BLaER1 (cell line): ENCODE measurements around the gene MAP3K3.

ENCODE experiments used
- H3K27ac ChIP-seq: shearing (Covaris generic); formaldehyde crosslinking; 2 replicates; pipeline ENCODE4 v1.8.1; 2022
- H3K27me3 ChIP-seq: shearing (Covaris generic); formaldehyde crosslinking; 2 replicates; pipeline ENCODE4 v1.8.1; 2022
- H3K36me3 ChIP-seq: shearing (Covaris generic); formaldehyde crosslinking; 2 replicates; pipeline ENCODE4 v1.8.1; 2022
- H3K4me1 ChIP-seq: shearing (Covaris generic); formaldehyde crosslinking; 2 replicates; pipeline ENCODE4 v1.8.1; 2022
- H3K4me2 ChIP-seq: shearing (Covaris generic); formaldehyde crosslinking; 2 replicates; pipeline ENCODE4 v1.8.1; 2022
- H3K4me3 ChIP-seq: shearing (Covaris generic); formaldehyde crosslinking; 2 replicates; pipeline ENCODE4 v1.8.1; 2022
- H3K9ac ChIP-seq: shearing (Covaris generic); formaldehyde crosslinking; 2 replicates; pipeline ENCODE4 v1.8.1; 2022
- H3K9me3 ChIP-seq: shearing (Covaris generic); formaldehyde crosslinking; 2 replicates; pipeline ENCODE4 v1.8.1; 2022
- H4K20me1 ChIP-seq: shearing (Covaris generic); formaldehyde crosslinking; 2 replicates; pipeline ENCODE4 v1.8.1; 2022
- Cebpa-rat ChIP-seq: shearing (Covaris generic); IDR thresholded peaks from 2 replicates; pipeline ENCODE4 v1.8.1; 2022

Gene MAP3K3

GRCh38 chr17:63622574-63623390 is 565 bp downstream of the MAP3K3 start:
- H3K9ac ChIP-seq = peak overlapping the region; percentile 88

GRCh38 chr17:63623786-63624530 is 1.7 kb downstream of the MAP3K3 start:
- peak overlapping the region; percentile 89 for H3K4me2 ChIP-seq
- H3K27me3 ChIP-seq = no peaks in the 10 kb centered on the region
- H3K4me1 ChIP-seq = peaks cover 45% of the 10 kb centered on the region
- H3K9me3 ChIP-seq = no peaks in the 10 kb centered on the region
- peaks cover 65% of the 10 kb centered on the region for H4K20me1 ChIP-seq
- TF ChIP-seq Cebpa-rat = no peak
- no peak overlapping the region for H3K27ac ChIP-seq
- peak overlapping the region; percentile 88 for H3K9ac ChIP-seq
- peak overlapping the region; percentile 97 for H3K4me3 ChIP-seq
- peaks cover 4% of the 10 kb centered on the region; the same call in 1 of the 2 replicates for H3K36me3 ChIP-seq

More at GRCh38 chr17:63622574-63623390, 565 bp downstream of the MAP3K3 start:
- Histone ChIP-seq H3K4me3 (peak overlapping the region; percentile 97), H3K36me3 (no peaks in the 10 kb centered on the region), H4K20me1 (peaks cover 53% of the 10 kb centered on the region), H3K27ac (peak overlapping the region; percentile 83), H3K4me1 (peaks cover 45% of the 10 kb centered on the region), H3K4me2 (peak overlapping the region; percentile 89), H3K27me3 (no peaks in the 10 kb centered on the region), H3K9me3 (no peaks in the 10 kb centered on the region)
- TF ChIP-seq Cebpa-rat = no peak

GRCh38 chr17:63624531-63624880 is 2.3 kb downstream of the MAP3K3 start:
- peak overlapping the region; percentile 89 for H3K4me2 ChIP-seq
- H3K36me3 ChIP-seq = peaks cover 4% of the 10 kb centered on the region; the same call in 1 of the 2 replicates
- peaks cover 45% of the 10 kb centered on the region for H3K4me1 ChIP-seq
- 0 out of 2 replicates have a peak overlapping the region, but pooled peaks have one; percentile 88 for H3K9ac ChIP-seq
- H3K9me3 ChIP-seq = no peaks in the 10 kb centered on the region
- H3K27me3 ChIP-seq = no peaks in the 10 kb centered on the region
- no peak for TF ChIP-seq Cebpa-rat
- H3K4me3 ChIP-seq = no peak overlapping the region
- no peak overlapping the region for H3K27ac ChIP-seq
- peaks cover 70% of the 10 kb centered on the region for H4K20me1 ChIP-seq

GRCh38 chr17:63626551-63627180 is 4.4 kb downstream of the MAP3K3 start:
- Histone ChIP-seq H3K4me3 (no peak overlapping the region), H3K27me3 (no peaks in the 10 kb centered on the region), H3K36me3 (peaks cover 5% of the 10 kb centered on the region; the same call in 1 of the 2 replicates), H3K9me3 (no peaks in the 10 kb centered on the region), H3K4me1 (peaks cover 39% of the 10 kb centered on the region), H3K4me2 (peak overlapping the region; percentile 4; the same call in 1 of the 2 replicates), H4K20me1 (peaks cover 92% of the 10 kb centered on the region), H3K27ac (no peak overlapping the region), H3K9ac (no peak overlapping the region)
- TF ChIP-seq Cebpa-rat = no peak

GRCh38 chr17:63629627-63630026 is 7.4 kb downstream of the MAP3K3 start:
- no peak overlapping the region for H3K27ac ChIP-seq
- H4K20me1 ChIP-seq = peaks cover 100% of the 10 kb centered on the region
- no peak overlapping the region for H3K4me3 ChIP-seq
- H3K27me3 ChIP-seq = no peaks in the 10 kb centered on the region
- peak overlapping the region; percentile 4; the same call in 1 of the 2 replicates for H3K9ac ChIP-seq
- no peaks in the 10 kb centered on the region for H3K9me3 ChIP-seq
- H3K4me1 ChIP-seq = peaks cover 44% of the 10 kb centered on the region
- no peak for TF ChIP-seq Cebpa-rat
- H3K36me3 ChIP-seq = peaks cover 34% of the 10 kb centered on the region
- H3K4me2 ChIP-seq = no peak overlapping the region

GRCh38 chr17:63631062-63631461 is 8.8 kb downstream of the MAP3K3 start:
- TF ChIP-seq Cebpa-rat = no peak
- peaks cover 49% of the 10 kb centered on the region for H3K36me3 ChIP-seq
- H3K27ac ChIP-seq = no peak overlapping the region
- H3K9me3 ChIP-seq = no peaks in the 10 kb centered on the region
- no peak overlapping the region for H3K4me3 ChIP-seq
- peaks cover 31% of the 10 kb centered on the region for H3K4me1 ChIP-seq
- H3K4me2 ChIP-seq = no peak overlapping the region
- peaks cover 94% of the 10 kb centered on the region for H4K20me1 ChIP-seq
- no peak overlapping the region for H3K9ac ChIP-seq
- H3K27me3 ChIP-seq = no peaks in the 10 kb centered on the region

- Histone ChIP-seq H4K20me1 (peaks cover 88% of the 10 kb centered on the region), H3K27ac (no peak overlapping the region)
Observed at GRCh38 chr17:63631626-63632025, 9.4 kb downstream of the MAP3K3 start.

GRCh38 chr17:63633742-63634141 is 11.5 kb downstream of the MAP3K3 start:
- TF ChIP-seq Cebpa-rat = no peak
- Histone ChIP-seq H3K9ac (0 out of 2 replicates have a peak overlapping the region, but pooled peaks have one; percentile 8), H3K27ac (peak overlapping the region; percentile 19; the same call in 1 of the 2 replicates), H3K4me3 (no peak overlapping the region), H3K27me3 (no peaks in the 10 kb centered on the region), H3K9me3 (no peaks in the 10 kb centered on the region), H3K4me1 (peaks cover 18% of the 10 kb centered on the region), H3K4me2 (peak overlapping the region; percentile 54), H3K36me3 (peaks cover 70% of the 10 kb centered on the region), H4K20me1 (peaks cover 67% of the 10 kb centered on the region)

More at GRCh38 chr17:63631626-63632025, 9.4 kb downstream of the MAP3K3 start:
- no peak overlapping the region for H3K9ac ChIP-seq
- peaks cover 27% of the 10 kb centered on the region for H3K4me1 ChIP-seq
- no peaks in the 10 kb centered on the region for H3K9me3 ChIP-seq
- H3K36me3 ChIP-seq = peaks cover 54% of the 10 kb centered on the region
- H3K27me3 ChIP-seq = no peaks in the 10 kb centered on the region
- H3K4me3 ChIP-seq = no peak overlapping the region
- no peak overlapping the region for H3K4me2 ChIP-seq
- no peak for TF ChIP-seq Cebpa-rat

GRCh38 chr17:63634163-63634562 is 11.9 kb downstream of the MAP3K3 start:
- H3K36me3 ChIP-seq = peaks cover 74% of the 10 kb centered on the region
- H3K4me3 ChIP-seq = no peak overlapping the region
- no peaks in the 10 kb centered on the region for H3K27me3 ChIP-seq
- peaks cover 18% of the 10 kb centered on the region for H3K4me1 ChIP-seq
- no peaks in the 10 kb centered on the region for H3K9me3 ChIP-seq
- no peak for TF ChIP-seq Cebpa-rat
- 0 out of 2 replicates have a peak overlapping the region, but pooled peaks have one; percentile 8 for H3K9ac ChIP-seq
- peak overlapping the region; percentile 19; the same call in 1 of the 2 replicates for H3K27ac ChIP-seq
- peaks cover 63% of the 10 kb centered on the region for H4K20me1 ChIP-seq
- H3K4me2 ChIP-seq = peak overlapping the region; percentile 54
